Measurements from ENCODE around the gene TRAPPC14. TPM values are rescaled to one million over a fixed set of nuclear protein-coding genes. Genes with fewer than 3 reads are reported as not detected.
A peak's percentile ranks its signal among the peaks of the same experiment; 100 is the strongest.
"Not testable (repeated sequence)": the region's sequence is repeated elsewhere in the genome, so short reads cannot be mapped to it uniquely, and the experiment has no call there.

The TRAPPC14 gene
- polyA plus RNA-seq, 6 donors from 2014 or later: 2.0 to 9.1 (median 3.3) TPM

- peak; percentile 77 to 81 for ATAC-seq (ENCODE audit: low read depth in 2 of 2)
- Mint-ChIP-seq H3K9me3 (no peaks in the 10 kb centered on the region), H3K4me3 (peak overlapping the region; percentile 7 to 82 (median 54)), H3K27ac (peak overlapping the region in 4 of 6 donors; percentile 70 to 96 (median 85)), H3K27me3 (no peaks in the 10 kb centered on the region), H3K36me3 (no peaks in the 10 kb centered on the region), H3K4me1 (peaks cover 3 to 30% (median 18%) of the 10 kb centered on the region in 3 donors)
- DNase-seq: no peak
Observed at GRCh38 chr7:100137851-100138760, 20.4 kb downstream of the TRAPPC14 start.

- peak; percentile 63 for DNase-seq
- ATAC-seq (ENCODE audit: low read depth in 2 of 2): peak; percentile 79 to 81
- no peaks in the 10 kb centered on the region for H3K36me3 Mint-ChIP-seq
- H3K4me3 Mint-ChIP-seq: peak overlapping the region in 3 of 8 donors; percentile 25 to 51 (median 37)
- no peaks in the 10 kb centered on the region for H3K27me3 Mint-ChIP-seq
- no peaks in the 10 kb centered on the region for H3K9me3 Mint-ChIP-seq
- peak overlapping the region in 4 of 6 donors; percentile 9 to 93 (median 76) for H3K27ac Mint-ChIP-seq
- H3K4me1 Mint-ChIP-seq: peaks cover 15 to 30% (median 28%) of the 10 kb centered on the region in 3 donors
Observed at GRCh38 chr7:100132697-100133151, 25.8 kb downstream of the TRAPPC14 start.

DNA sequence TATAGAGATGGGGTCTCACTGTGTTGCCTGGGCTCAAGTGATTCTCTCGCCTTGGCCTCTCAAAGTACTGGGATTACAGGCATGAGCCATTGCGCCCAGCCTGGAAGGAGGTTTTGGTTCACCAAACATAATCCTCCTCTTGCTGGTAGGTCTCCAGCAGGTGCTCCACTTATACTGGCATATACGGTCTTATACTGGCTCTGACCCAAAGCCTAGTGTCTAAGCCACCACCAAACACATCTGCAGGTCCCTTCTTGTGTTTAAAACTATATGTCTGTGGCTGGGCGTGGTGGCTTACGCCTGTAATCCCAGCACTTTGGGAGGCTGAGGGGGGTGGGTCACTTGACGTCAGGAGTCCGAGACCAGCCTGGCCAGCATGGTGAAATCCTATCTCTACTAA lies 26.4 kb downstream of the TRAPPC14 start:
- no peaks in the 10 kb centered on the region for H3K9me3 Mint-ChIP-seq
- no peak for ATAC-seq (ENCODE audit: low read depth in 2 of 2)
- peak overlapping the region in 1 of 8 donors; percentile 51 for H3K4me3 Mint-ChIP-seq
- H3K27me3 Mint-ChIP-seq: no peaks in the 10 kb centered on the region
- peaks cover 15 to 25% (median 25%) of the 10 kb centered on the region in 3 donors for H3K4me1 Mint-ChIP-seq
- no peaks in the 10 kb centered on the region for H3K36me3 Mint-ChIP-seq
- DNase-seq: no peak
- H3K27ac Mint-ChIP-seq: peak overlapping the region in 3 of 6 donors; percentile 67 to 84 (median 81)

- no peaks in the 10 kb centered on the region for H3K9me3 Mint-ChIP-seq
- H3K27me3 Mint-ChIP-seq: no peaks in the 10 kb centered on the region
- peak overlapping the region in 1 of 6 donors; percentile 84 for H3K27ac Mint-ChIP-seq
- H3K4me3 Mint-ChIP-seq: peak overlapping the region in 2 of 8 donors; percentile 48 to 73
- DNase-seq (peak; percentile 77), ATAC-seq (ENCODE audit: low read depth in 2 of 2) (no peak)
- H3K36me3 Mint-ChIP-seq: no peaks in the 10 kb centered on the region
- H3K4me1 Mint-ChIP-seq: peaks cover 15 to 38% (median 38%) of the 10 kb centered on the region in 3 donors
Observed at GRCh38 chr7:100130608-100131453, 27.7 kb downstream of the TRAPPC14 start.

DNA sequence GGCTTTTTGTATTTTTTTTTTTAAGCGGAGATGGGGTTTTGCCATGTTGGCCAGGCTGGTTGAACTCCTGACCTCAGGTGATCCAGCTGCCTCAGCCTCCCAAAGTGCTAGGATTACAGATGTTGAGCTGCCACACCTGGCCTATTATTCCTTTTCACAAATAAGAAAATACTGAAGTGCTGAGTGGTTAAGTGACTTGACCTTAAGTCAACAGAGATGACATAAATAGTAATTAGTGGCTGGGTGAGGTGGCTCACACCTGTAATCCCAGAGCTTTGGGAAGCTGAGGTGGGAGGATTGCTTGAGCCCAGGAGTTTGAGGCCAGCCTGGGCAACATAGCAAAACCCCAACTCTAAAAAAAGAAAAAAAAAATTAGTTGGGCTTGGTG lies 28.3 kb downstream of the TRAPPC14 start:
- peaks cover 15 to 44% (median 44%) of the 10 kb centered on the region in 3 donors for H3K4me1 Mint-ChIP-seq
- not testable (repeated sequence) for H3K36me3 Mint-ChIP-seq

GRCh38 chr7:100128637-100128963 lies 29.9 kb downstream of the TRAPPC14 start:
- Mint-ChIP-seq H3K9me3 (no peaks in the 10 kb centered on the region), H3K4me3 (peak overlapping the region; percentile 63 to 100 (median 88)), H3K4me1 (peaks cover 20 to 59% (median 55%) of the 10 kb centered on the region in 3 donors), H3K27me3 (no peaks in the 10 kb centered on the region), H3K36me3 (no peaks in the 10 kb centered on the region), H3K27ac (peak overlapping the region in 2 of 6 donors; percentile 36 to 74)
- ATAC-seq (ENCODE audit: low read depth in 2 of 2) (no peak), DNase-seq (no peak)

More for the DNA sequence above, 28.3 kb downstream of the TRAPPC14 start:
- peak overlapping the region in 1 of 8 donors; percentile 100 for H3K4me3 Mint-ChIP-seq
- not testable (repeated sequence) for ATAC-seq (ENCODE audit: low read depth in 2 of 2); H3K27me3 Mint-ChIP-seq; H3K27ac Mint-ChIP-seq; H3K9me3 Mint-ChIP-seq; DNase-seq

GRCh38 chr7:100127866-100128636 lies 30.5 kb downstream of the TRAPPC14 start:
- Mint-ChIP-seq H3K36me3 (no peaks in the 10 kb centered on the region), H3K9me3 (no peaks in the 10 kb centered on the region), H3K4me1 (peaks cover 20 to 60% (median 55%) of the 10 kb centered on the region in 3 donors), H3K27me3 (no peaks in the 10 kb centered on the region), H3K27ac (peak overlapping the region in 4 of 6 donors; percentile 36 to 83 (median 78)), H3K4me3 (peak overlapping the region; percentile 80 to 100 (median 92))
- no peak for ATAC-seq (ENCODE audit: low read depth in 2 of 2)
- no peak for DNase-seq

GRCh38 chr7:100126931-100127865 lies 31.3 kb downstream of the TRAPPC14 start, which contains the start of gene MBLAC1:
Gene MBLAC1, plus strand, starts transcription at chr7:100126967. Its CDS starts 429 bp downstream, at chr7:100127396.
- H3K36me3 Mint-ChIP-seq: no peaks in the 10 kb centered on the region
- ATAC-seq (ENCODE audit: low read depth in 2 of 2) (peak; percentile 72 to 76), DNase-seq (peak; percentile 91)
- no peaks in the 10 kb centered on the region for H3K9me3 Mint-ChIP-seq
- H3K4me1 Mint-ChIP-seq: peaks cover 17 to 61% (median 54%) of the 10 kb centered on the region in 3 donors
- H3K4me3 Mint-ChIP-seq: peak within 1 kb of the TSS; percentile 88 to 100 (median 100)
- peak within 1 kb of the TSS; percentile 94 to 100 (median 99) for H3K27ac Mint-ChIP-seq
- no peaks in the 10 kb centered on the region for H3K27me3 Mint-ChIP-seq

- Mint-ChIP-seq H3K4me3 (peak overlapping the region; percentile 88 to 100 (median 100)), H3K36me3 (no peaks in the 10 kb centered on the region), H3K9me3 (no peaks in the 10 kb centered on the region), H3K27me3 (no peaks in the 10 kb centered on the region), H3K27ac (peak overlapping the region; percentile 94 to 100 (median 99)), H3K4me1 (peaks cover 14 to 62% (median 49%) of the 10 kb centered on the region in 3 donors)
- ATAC-seq (ENCODE audit: low read depth in 2 of 2) (no peak), DNase-seq (no peak)
Observed at GRCh38 chr7:100126239-100126930, 32.1 kb downstream of the TRAPPC14 start.

- Mint-ChIP-seq H3K4me3 (peak overlapping the region; percentile 19 to 100 (median 51)), H3K27me3 (no peaks in the 10 kb centered on the region), H3K4me1 (peaks cover 15 to 68% (median 56%) of the 10 kb centered on the region in 3 donors), H3K9me3 (no peaks in the 10 kb centered on the region), H3K27ac (peak overlapping the region in 3 of 6 donors; percentile 5 to 89 (median 75)), H3K36me3 (no peaks in the 10 kb centered on the region)
- ATAC-seq (ENCODE audit: low read depth in 2 of 2): no peak
- DNase-seq: no peak
Observed at GRCh38 chr7:100124301-100125230, 34.0 kb downstream of the TRAPPC14 start.
